ENCODE results near the gene TIMM10B. TPM values are rescaled to one million over a fixed set of nuclear protein-coding genes. Genes with fewer than 3 reads are reported as not detected.
A peak's percentile ranks its signal among the peaks of the same experiment; 100 is the strongest.

Gene TIMM10B
- total RNA-seq, 4 donors from 2014 or later: 37.1 to 66.6 (median 51.7) TPM

DNA sequence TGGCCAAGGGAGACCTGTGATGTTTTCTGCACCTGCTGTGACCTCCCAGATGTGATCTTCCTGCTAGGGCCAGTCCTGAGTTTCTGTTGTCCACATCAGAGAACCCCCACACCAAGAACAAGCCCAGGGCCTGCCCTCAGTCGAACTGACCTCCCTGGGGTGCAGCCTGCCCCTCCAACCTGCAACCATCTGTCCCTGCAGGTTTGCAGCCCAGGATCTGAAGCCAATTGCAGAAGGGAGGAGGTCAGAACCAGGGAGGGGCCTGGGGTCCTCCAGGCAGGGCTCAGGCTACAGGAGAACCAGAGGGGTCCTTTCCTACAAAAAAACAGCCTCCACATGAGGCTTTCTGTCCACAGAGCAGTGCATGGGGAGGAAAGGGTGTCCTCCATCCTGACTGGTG lies 8.4 kb upstream of the TIMM10B start:
- H3K27ac ChIP-seq: peak overlapping the region in 3 of 4 donors; percentile 88 to 97 (median 95)
- WGBS, 2 donors: 38% methylated on average over 1 of the region's 1 CpG; no CpG with 5 or more reads in 1 of the 2 donors
- no peak for DNase-seq (ENCODE audit: low spot score in 2 of 2)
- no peaks in the 10 kb centered on the region for H3K27me3 ChIP-seq
- peak overlapping the region; percentile 64 to 92 (median 83) for H3K4me3 ChIP-seq
- no peaks in the 10 kb centered on the region for H3K9me3 ChIP-seq
- H3K4me1 ChIP-seq: peaks cover 0 to 47% (median 12%) of the 10 kb centered on the region in 4 donors
- peaks cover 0 to 17% (median 0%) of the 10 kb centered on the region in 3 donors for H3K36me3 ChIP-seq
- TF ChIP-seq EP300 (IDR thresholded peaks at IDR 0.05) (no peak), POLR2A (IDR thresholded peaks at IDR 0.05) (no peak), CTCF (IDR thresholded peaks at IDR 0.05) (no peak)

- peak; percentile 87 to 92 for DNase-seq (ENCODE audit: low spot score in 2 of 2)
- no peaks in the 10 kb centered on the region for H3K27me3 ChIP-seq
- peaks cover 0 to 44% (median 12%) of the 10 kb centered on the region in 4 donors for H3K4me1 ChIP-seq
- H3K4me3 ChIP-seq: peak within 1 kb of the TSS; percentile 64 to 92 (median 83)
- H3K9me3 ChIP-seq: no peaks in the 10 kb centered on the region
- TF ChIP-seq EP300 (IDR thresholded peaks at IDR 0.05): peak in 1 of 2 donors; percentile 60
- TF ChIP-seq CTCF (IDR thresholded peaks at IDR 0.05): peak in 2 of 5 experiments; percentile 8 to 21
- TF ChIP-seq POLR2A (IDR thresholded peaks at IDR 0.05): peak; percentile 50 to 90
- H3K27ac ChIP-seq: peak within 1 kb of the TSS; percentile 81 to 97 (median 92)
- peaks cover 0 to 25% (median 0%) of the 10 kb centered on the region in 3 donors for H3K36me3 ChIP-seq
- 0 to 1% methylated on average over 44 to 62 of the region's 87 CpGs for WGBS, 2 donors
These were observed 7.6 kb upstream of the TIMM10B start, which contains the start of gene TRIM3 for GRCh38 chr11:6473451-6474412. Gene TRIM3, minus strand, starts transcription at chr11:6473941. Its CDS starts 8,246 bp downstream, at chr11:6465695.

GRCh38 chr11:6474413-6474792 lies 6.9 kb upstream of the TIMM10B start:
- no peaks in the 10 kb centered on the region for H3K9me3 ChIP-seq
- peaks cover 0 to 31% (median 0%) of the 10 kb centered on the region in 3 donors for H3K36me3 ChIP-seq
- H3K27me3 ChIP-seq: no peaks in the 10 kb centered on the region
- peaks cover 0 to 37% (median 11%) of the 10 kb centered on the region in 4 donors for H3K4me1 ChIP-seq
- peak overlapping the region; percentile 61 to 92 (median 70) for H3K4me3 ChIP-seq
- H3K27ac ChIP-seq: peak overlapping the region; percentile 81 to 97 (median 92)
- 21 to 25% methylated on average over 7 of the region's 7 CpGs for WGBS, 2 donors
- no peak for DNase-seq (ENCODE audit: low spot score in 2 of 2)
- no peak for TF ChIP-seq POLR2A (IDR thresholded peaks at IDR 0.05)
- TF ChIP-seq CTCF (IDR thresholded peaks at IDR 0.05): no peak
- TF ChIP-seq EP300 (IDR thresholded peaks at IDR 0.05): no peak

DNA sequence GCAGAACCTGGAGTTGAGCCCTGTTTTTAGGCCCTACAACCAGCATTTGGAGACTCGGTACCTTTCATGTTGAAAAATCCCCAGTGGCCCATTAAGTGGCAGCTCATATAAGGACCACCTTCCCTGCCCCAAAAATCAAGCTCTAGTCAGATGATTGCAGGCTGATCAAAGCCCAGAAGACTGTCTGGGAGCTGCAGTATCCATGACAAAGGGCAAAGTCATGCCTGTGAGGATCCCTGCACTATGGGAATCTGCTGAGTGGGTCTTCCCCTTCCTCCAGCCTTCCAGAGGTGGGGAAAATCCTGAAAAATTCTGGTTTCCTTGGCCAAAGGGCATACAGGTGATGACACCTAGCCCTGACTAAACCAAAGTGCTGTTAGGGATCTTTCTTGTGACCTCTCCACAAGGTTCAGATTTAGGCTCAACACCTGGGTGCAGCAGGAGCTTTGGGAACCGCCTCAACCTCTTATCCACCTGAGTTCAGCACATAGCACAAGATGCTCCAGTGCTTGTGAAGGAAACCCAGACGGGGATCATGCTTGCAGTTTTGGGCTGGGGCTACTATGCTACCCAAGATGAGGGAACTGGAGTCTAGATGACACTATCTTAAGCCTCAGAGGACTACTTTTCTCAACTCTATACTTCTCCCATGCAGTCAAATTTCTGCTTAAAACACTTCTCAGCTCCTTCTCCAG lies 6.3 kb upstream of the TIMM10B start:
- peaks cover 0 to 37% (median 0%) of the 10 kb centered on the region in 3 donors for H3K36me3 ChIP-seq
- no peak overlapping the region for H3K4me3 ChIP-seq
- H3K9me3 ChIP-seq: no peaks in the 10 kb centered on the region
- TF ChIP-seq CTCF (IDR thresholded peaks at IDR 0.05) (no peak), EP300 (IDR thresholded peaks at IDR 0.05) (no peak), POLR2A (IDR thresholded peaks at IDR 0.05) (no peak)
- DNase-seq (ENCODE audit: low spot score in 2 of 2): no peak
- WGBS, 2 donors: 74 to 78% methylated on average over 3 of the region's 3 CpGs
- peak overlapping the region in 3 of 4 donors; percentile 88 to 97 (median 95) for H3K27ac ChIP-seq
- no peaks in the 10 kb centered on the region for H3K27me3 ChIP-seq
- H3K4me1 ChIP-seq: peaks cover 0 to 37% (median 11%) of the 10 kb centered on the region in 4 donors
